Pulmonary artery endothelial cell (primary cell): ENCODE measurements around the gene RNU6-9. TPM values are rescaled to one million over a fixed set of nuclear protein-coding genes. Genes with fewer than 3 reads are reported as not detected.

Experiments
- DNase-seq: peaks from one replicate; pipeline ENCODE4 v3.0.0-alpha.2; 2011; ENCODE audit warnings: low read depth, low spot score
- total RNA-seq: library from RNA; depleted of rRNA; stranded (reverse); fragments of >200 nt; gene quantifications from 2 replicates; pipeline ENCODE4 v1.2.3, GENCODE V29; 2014

The RNU6-9 gene
- total RNA-seq, 1 donor from 2014 or later: not detected

GRCh38 chr19:932648-933552, 39.6 kb downstream of the RNU6-9 start:
- DNase-seq: no peak

GRCh38 chr19:933553-933882, 40.2 kb downstream of the RNU6-9 start:
- DNase-seq: no peak

GRCh38 chr19:934197-934840, 41.0 kb downstream of the RNU6-9 start:
- no peak for DNase-seq

GRCh38 chr19:934865-935479, 41.7 kb downstream of the RNU6-9 start:
- peak; percentile 67 for DNase-seq

- DNase-seq: no peak
Measured at GRCh38 chr19:936175-936546, 42.9 kb downstream of the RNU6-9 start.

- no peak for DNase-seq
Measured at GRCh38 chr19:937259-937694, 44.0 kb downstream of the RNU6-9 start.

- no peak for DNase-seq
Measured at GRCh38 chr19:938233-938923, 45.1 kb downstream of the RNU6-9 start.

- no peak for DNase-seq
Measured at GRCh38 chr19:939439-939838, 46.2 kb downstream of the RNU6-9 start.

- DNase-seq: no peak
Measured at GRCh38 chr19:939922-940321, 46.6 kb downstream of the RNU6-9 start.

GRCh38 chr19:940591-941291, 47.5 kb downstream of the RNU6-9 start:
- DNase-seq: peak; percentile 45

- no peak for DNase-seq
Measured at GRCh38 chr19:941292-942132, 48.2 kb downstream of the RNU6-9 start.

- DNase-seq: no peak
Measured at GRCh38 chr19:942133-942645, 48.9 kb downstream of the RNU6-9 start.

Other genes starting within 250 kb of the RNU6-9 start
- 34.3 and 38.1 TPM in 2 replicates for gene RNF126, start 230.3 kb upstream of the RNU6-9 start, total RNA-seq
- 18.5 and 32.6 TPM in 2 replicates for gene FSTL3, start 217.1 kb upstream of the RNU6-9 start, total RNA-seq
- gene PRSS57, start 198.0 kb upstream of the RNU6-9 start, total RNA-seq: 0.07 TPM in 1 of 2 replicates, not detected in the other
- gene PALM, start 184.5 kb upstream of the RNU6-9 start, total RNA-seq: 14.3 and 23.0 TPM in 2 replicates
- 0.04 TPM in 1 of 2 replicates, not detected in the other for gene MISP, start 142.4 kb upstream of the RNU6-9 start, total RNA-seq
- gene PTBP1, start 96.0 kb upstream of the RNU6-9 start, total RNA-seq: 198 and 241 TPM in 2 replicates
- gene PLPPR3, start 71.5 kb upstream of the RNU6-9 start, total RNA-seq: 0.07 and 0.33 TPM in 2 replicates
- gene AZU1, start 65.6 kb upstream of the RNU6-9 start, total RNA-seq: not detected in 2 replicates
- gene PRTN3, start 52.5 kb upstream of the RNU6-9 start, total RNA-seq: not detected in 2 replicates
- not detected in 2 replicates for gene ELANE, start 41.2 kb upstream of the RNU6-9 start, total RNA-seq
- 0.49 and 3.6 TPM in 2 replicates for gene CFD, start 33.8 kb upstream of the RNU6-9 start, total RNA-seq
- gene MED16, start 297 bp upstream of the RNU6-9 start, total RNA-seq: 22.9 and 27.0 TPM in 2 replicates
- 22.8 and 29.1 TPM in 2 replicates for gene R3HDM4, start 19.7 kb downstream of the RNU6-9 start, total RNA-seq
- not detected in 2 replicates for gene KISS1R, start 23.8 kb downstream of the RNU6-9 start, total RNA-seq
- gene ARID3A, start 32.6 kb downstream of the RNU6-9 start, total RNA-seq: 8.0 and 9.6 TPM in 2 replicates
- 106 and 115 TPM in 2 replicates for gene WDR18, start 90.9 kb downstream of the RNU6-9 start, total RNA-seq
- gene GRIN3B, start 106.9 kb downstream of the RNU6-9 start, total RNA-seq: 0.39 and 0.59 TPM in 2 replicates
- gene TMEM259, start 127.6 kb downstream of the RNU6-9 start, total RNA-seq: 49.5 and 65.1 TPM in 2 replicates
- not detected in 2 replicates for gene RNU6-2, start 128.0 kb downstream of the RNU6-9 start, total RNA-seq
- 159 and 188 TPM in 2 replicates for gene CNN2, start 133.1 kb downstream of the RNU6-9 start, total RNA-seq
- 3.5 and 5.9 TPM in 2 replicates for gene ABCA7, start 146.6 kb downstream of the RNU6-9 start, total RNA-seq
- 10.2 and 20.2 TPM in 2 replicates for gene ARHGAP45, start 173.7 kb downstream of the RNU6-9 start, total RNA-seq
- 133 and 163 TPM in 2 replicates for gene POLR2E, start 201.9 kb downstream of the RNU6-9 start, total RNA-seq
- 380 and 410 TPM in 2 replicates for gene GPX4, start 210.5 kb downstream of the RNU6-9 start, total RNA-seq